HL-60 (cell line): ENCODE data around the gene ELFN2.

Experiments
- DNase-seq, 2 experiments: peaks; one replicate each; pipeline ENCODE4 v3.0.0-alpha.2; 2010 to 2020; ENCODE audit warnings: low read depth in 1 of 2, low spot score in 1 of 2
- H3K27ac ChIP-seq: fragments of 250-450 bp; sonication (Bioruptor Pico); replicated peaks from 2 replicates; pipeline ENCODE4 v1.5.1; 2020; ENCODE audit warnings: mild to moderate bottlenecking, moderate library complexity
- H3K27me3 ChIP-seq: fragments of 250-450 bp; sonication (Bioruptor Pico); 2 replicates; pipeline ENCODE4 v1.5.1; 2021; ENCODE audit warnings: mild to moderate bottlenecking, moderate library complexity; ENCODE audit not compliant: insufficient read depth, poor library complexity, severe bottlenecking
- H3K4me3 ChIP-seq: replicated peaks from 2 replicates; pipeline ENCODE4 v1.5.1; 2011; ENCODE audit warnings: mild to moderate bottlenecking, control low read depth, low read length; ENCODE audit not compliant: insufficient read depth
- CTCF ChIP-seq: IDR thresholded peaks from one replicate; pipeline ENCODE4 v1.5.1; 2011; ENCODE audit warnings: low read length, control low read depth, inconsistent platforms; ENCODE audit not compliant: insufficient read depth
- GABPA ChIP-seq: IDR thresholded peaks from 2 replicates; pipeline ENCODE4 v1.6.1; 2012; ENCODE audit warnings: low read depth
- POLR2AphosphoS5 ChIP-seq: IDR thresholded peaks from 2 replicates; pipeline ENCODE4 v1.6.1; 2012; ENCODE audit warnings: low read depth
- REST ChIP-seq: IDR thresholded peaks from 2 replicates; pipeline ENCODE4 v1.6.1; 2012; ENCODE audit warnings: low read depth; ENCODE audit not compliant: insufficient replicate concordance
- SPI1 ChIP-seq: IDR thresholded peaks from 2 replicates; pipeline ENCODE4 v1.6.1; 2012; ENCODE audit warnings: low read depth, mild to moderate bottlenecking, borderline replicate concordance

ELFN2 gene

GRCh38 chr22:37325039-37325395 lies 102.3 kb downstream of the ELFN2 start:
- TF ChIP-seq POLR2AphosphoS5 (no peak), CTCF (no peak), REST (no peak), SPI1 (no peak), GABPA (no peak)
- H3K27me3 ChIP-seq = peaks cover 60% of the 10 kb centered on the region
- no peak overlapping the region for H3K27ac ChIP-seq
- H3K4me3 ChIP-seq = no peak overlapping the region
- no peak for DNase-seq

- Histone ChIP-seq H3K4me3 (no peak overlapping the region), H3K27ac (no peak overlapping the region), H3K27me3 (peaks cover 59% of the 10 kb centered on the region)
- no peak for DNase-seq
- TF ChIP-seq REST (no peak), SPI1 (no peak), CTCF (no peak), POLR2AphosphoS5 (no peak), GABPA (no peak)
These were observed 102.8 kb downstream of the ELFN2 start for GRCh38 chr22:37324340-37325038.

- peaks cover 35% of the 10 kb centered on the region for H3K27me3 ChIP-seq
- H3K27ac ChIP-seq = no peak overlapping the region
- no peak for DNase-seq
- no peak for TF ChIP-seq POLR2AphosphoS5
- TF ChIP-seq GABPA = no peak
- no peak for TF ChIP-seq CTCF
- TF ChIP-seq REST = no peak
- no peak for TF ChIP-seq SPI1
- no peak overlapping the region for H3K4me3 ChIP-seq
These were observed 106.3 kb downstream of the ELFN2 start for GRCh38 chr22:37320726-37321677.
